ENCODE data around the gene CACHD1.

Gene CACHD1

DNA sequence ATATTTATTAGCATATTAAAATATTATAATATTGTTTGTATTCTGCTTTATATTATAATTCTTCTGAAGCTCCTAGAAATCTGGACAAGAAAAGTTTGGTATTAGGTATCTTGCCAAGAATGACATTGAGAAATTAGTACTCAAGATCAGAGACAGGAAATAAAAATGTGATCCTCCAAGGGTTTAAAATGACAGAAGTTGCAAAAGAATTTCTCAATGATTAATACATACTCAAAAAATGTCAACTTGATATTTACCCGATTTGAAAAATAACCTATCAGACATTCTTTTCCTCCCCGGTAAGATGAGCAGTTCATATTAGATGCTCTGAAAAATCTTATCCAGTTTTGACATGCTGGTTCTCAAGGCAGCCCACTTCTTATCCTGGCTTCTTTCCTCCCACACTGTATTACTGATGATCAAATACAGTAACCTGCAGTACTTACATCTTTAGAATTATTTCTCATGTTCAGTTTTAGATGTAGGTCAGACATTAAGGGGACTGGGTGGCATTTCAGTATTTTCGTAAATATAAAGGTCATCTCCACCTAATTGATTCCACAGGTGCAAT, 55.3 kb downstream of the CACHD1 start:
- no peak overlapping the region for H3K4me2 ChIP-seq (ENCODE audit: low read length)
- no peak overlapping the region for H2BK15ac ChIP-seq (replicated peaks; ENCODE audit: low read depth)
- H3K18ac ChIP-seq (ENCODE audit: low read length): no peak overlapping the region
- H3K79me2 ChIP-seq (ENCODE audit: control insufficient read depth, insufficient read depth, low read length): peaks cover 52% of the 10 kb centered on the region
- H3K23ac ChIP-seq (ENCODE audit: low read length): no peak overlapping the region
- H3K4me3 ChIP-seq (ENCODE audit: low read length): no peak overlapping the region
- no CpG with 5 or more reads among the region's 3 CpGs for WGBS (ENCODE audit: extremely low coverage, insufficient coverage, low lambda C conversion rate)
- H3K79me1 ChIP-seq (ENCODE audit: low read length): peaks cover 14% of the 10 kb centered on the region
- peaks cover 14% of the 10 kb centered on the region for H3K4me1 ChIP-seq (ENCODE audit: control insufficient read depth, low read depth, low read length)
- H3K27ac ChIP-seq (ENCODE audit: low read depth, low read length): no peak overlapping the region
- no peak overlapping the region for H2BK5ac ChIP-seq (ENCODE audit: low read length)
- H3K4ac ChIP-seq (ENCODE audit: low read depth, low read length): no peak overlapping the region
- no peak for DNase-seq
- H3K36me3 ChIP-seq (ENCODE audit: control insufficient read depth, insufficient read depth, low read length): no peaks in the 10 kb centered on the region
- no peaks in the 10 kb centered on the region for H3K27me3 ChIP-seq (ENCODE audit: insufficient read depth, low read length, poor library complexity)
- H2BK120ac ChIP-seq (ENCODE audit: low read depth, low read length): no peak overlapping the region
- no peak overlapping the region for H3K56ac ChIP-seq (ENCODE audit: low read length)
- no peak overlapping the region for H2AK5ac ChIP-seq (ENCODE audit: low read length)
- no peak overlapping the region for H3K9ac ChIP-seq (ENCODE audit: low read length)
- H4K5ac ChIP-seq (ENCODE audit: low read length): no peak overlapping the region
- H4K8ac ChIP-seq (ENCODE audit: low read depth, low read length): no peak overlapping the region

DNA sequence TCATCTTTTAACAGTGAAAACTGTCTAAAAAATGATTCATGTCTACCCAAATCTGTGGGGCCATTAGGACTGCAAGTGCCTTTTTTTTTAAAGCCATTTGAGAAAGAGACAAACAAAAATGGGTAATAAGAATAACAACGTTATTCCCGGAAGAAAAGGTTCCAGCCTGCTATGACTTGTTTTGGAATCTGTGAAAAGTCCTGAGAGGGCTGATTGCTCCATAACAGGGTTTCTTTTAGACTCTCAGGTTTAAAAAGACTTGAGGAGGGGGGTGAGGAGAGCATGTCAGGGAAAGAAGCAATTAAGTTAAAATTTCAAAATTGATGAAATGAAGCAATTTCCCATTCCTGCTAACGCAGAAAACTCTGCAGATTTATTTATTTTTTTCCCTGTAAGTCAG, 56.4 kb downstream of the CACHD1 start:
- Histone ChIP-seq H3K4me2 (ENCODE audit: low read length) (no peak overlapping the region), H3K79me2 (ENCODE audit: control insufficient read depth, insufficient read depth, low read length) (peaks cover 47% of the 10 kb centered on the region), H3K56ac (ENCODE audit: low read length) (no peak overlapping the region), H3K4me3 (ENCODE audit: low read length) (no peak overlapping the region), H3K4me1 (ENCODE audit: control insufficient read depth, low read depth, low read length) (peaks cover 9% of the 10 kb centered on the region), H2BK15ac (replicated peaks; ENCODE audit: low read depth) (no peak overlapping the region), H2BK120ac (ENCODE audit: low read depth, low read length) (no peak overlapping the region), H3K36me3 (ENCODE audit: control insufficient read depth, insufficient read depth, low read length) (no peaks in the 10 kb centered on the region), H3K27ac (ENCODE audit: low read depth, low read length) (no peak overlapping the region), H2BK5ac (ENCODE audit: low read length) (no peak overlapping the region), H3K4ac (ENCODE audit: low read depth, low read length) (no peak overlapping the region), H3K23ac (ENCODE audit: low read length) (no peak overlapping the region), H3K79me1 (ENCODE audit: low read length) (peaks cover 7% of the 10 kb centered on the region), H4K5ac (ENCODE audit: low read length) (no peak overlapping the region), H3K27me3 (ENCODE audit: insufficient read depth, low read length, poor library complexity) (no peaks in the 10 kb centered on the region), H3K18ac (ENCODE audit: low read length) (no peak overlapping the region), H2AK5ac (ENCODE audit: low read length) (no peak overlapping the region), H4K8ac (ENCODE audit: low read depth, low read length) (no peak overlapping the region), H3K9ac (ENCODE audit: low read length) (no peak overlapping the region)
- no CpG with 5 or more reads among the region's 3 CpGs for WGBS (ENCODE audit: extremely low coverage, insufficient coverage, low lambda C conversion rate)
- DNase-seq: no peak

DNA sequence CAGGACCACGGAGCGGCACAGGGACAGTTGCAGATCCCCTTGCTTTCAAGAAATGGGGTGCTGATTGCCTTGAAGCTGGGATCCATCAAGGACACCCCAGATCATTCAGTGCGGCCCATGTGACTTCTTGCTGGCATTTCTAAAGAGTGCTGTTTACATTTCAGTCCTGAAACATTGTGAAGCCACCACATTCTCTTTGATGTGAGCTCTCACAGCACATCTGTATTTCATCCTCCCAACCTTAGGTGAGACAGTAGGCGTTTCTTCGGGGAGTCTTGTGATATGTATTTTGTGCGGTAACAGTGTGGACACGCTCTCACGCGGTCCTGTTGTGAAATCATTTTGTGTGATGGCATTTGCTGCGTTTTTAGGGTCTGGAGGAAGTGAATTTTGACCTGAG, 57.2 kb downstream of the CACHD1 start:
- Histone ChIP-seq H3K56ac (ENCODE audit: low read length) (peak overlapping the region; percentile 58), H3K27ac (ENCODE audit: low read depth, low read length) (no peak overlapping the region)
- DNase-seq: no peak

DNA sequence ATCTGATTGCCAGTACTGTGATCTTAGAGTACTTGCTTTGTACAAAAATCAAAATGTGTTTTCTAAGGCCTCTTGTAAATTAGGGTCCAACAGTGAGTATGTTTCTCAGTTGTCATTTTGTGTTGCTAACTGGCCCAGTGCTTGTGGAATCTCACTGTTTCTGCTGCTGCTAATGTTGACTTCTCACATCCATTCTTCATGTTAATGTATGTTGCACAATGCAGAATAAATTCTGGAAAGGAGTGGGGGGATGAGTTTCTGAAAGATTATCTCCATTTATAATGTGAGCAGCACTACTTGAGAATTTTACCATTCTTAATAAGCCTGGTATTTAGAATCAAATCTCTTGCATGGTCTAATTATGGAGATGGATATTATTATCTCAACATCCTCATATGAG, 57.9 kb downstream of the CACHD1 start:
- no peak overlapping the region for H4K8ac ChIP-seq (ENCODE audit: low read depth, low read length)
- H3K18ac ChIP-seq (ENCODE audit: low read length): no peak overlapping the region
- no peak overlapping the region for H4K5ac ChIP-seq (ENCODE audit: low read length)
- no peak overlapping the region for H3K4me2 ChIP-seq (ENCODE audit: low read length)
- no peak overlapping the region for H2AK5ac ChIP-seq (ENCODE audit: low read length)
- H3K4me3 ChIP-seq (ENCODE audit: low read length): no peak overlapping the region
- no peak for DNase-seq
- H3K79me2 ChIP-seq (ENCODE audit: control insufficient read depth, insufficient read depth, low read length): peaks cover 54% of the 10 kb centered on the region
- H3K9ac ChIP-seq (ENCODE audit: low read length): no peak overlapping the region
- H2BK15ac ChIP-seq (replicated peaks; ENCODE audit: low read depth): no peak overlapping the region
- H3K23ac ChIP-seq (ENCODE audit: low read length): no peak overlapping the region
- no peak overlapping the region for H3K27ac ChIP-seq (ENCODE audit: low read depth, low read length)
- H3K36me3 ChIP-seq (ENCODE audit: control insufficient read depth, insufficient read depth, low read length): no peaks in the 10 kb centered on the region
- H3K4ac ChIP-seq (ENCODE audit: low read depth, low read length): no peak overlapping the region
- no peak overlapping the region for H2BK120ac ChIP-seq (ENCODE audit: low read depth, low read length)
- no peak overlapping the region for H2BK5ac ChIP-seq (ENCODE audit: low read length)
- peaks cover 9% of the 10 kb centered on the region for H3K79me1 ChIP-seq (ENCODE audit: low read length)
- H3K4me1 ChIP-seq (ENCODE audit: control insufficient read depth, low read depth, low read length): peaks cover 8% of the 10 kb centered on the region
- no peaks in the 10 kb centered on the region for H3K27me3 ChIP-seq (ENCODE audit: insufficient read depth, low read length, poor library complexity)
- H3K56ac ChIP-seq (ENCODE audit: low read length): no peak overlapping the region

More for the DNA sequence above, 57.2 kb downstream of the CACHD1 start:
- Histone ChIP-seq H2BK5ac (ENCODE audit: low read length) (no peak overlapping the region), H3K18ac (ENCODE audit: low read length) (no peak overlapping the region), H3K4me3 (ENCODE audit: low read length) (no peak overlapping the region), H3K9ac (ENCODE audit: low read length) (no peak overlapping the region), H2BK120ac (ENCODE audit: low read depth, low read length) (no peak overlapping the region), H3K4me2 (ENCODE audit: low read length) (no peak overlapping the region), H3K23ac (ENCODE audit: low read length) (no peak overlapping the region), H3K27me3 (ENCODE audit: insufficient read depth, low read length, poor library complexity) (no peaks in the 10 kb centered on the region), H3K4me1 (ENCODE audit: control insufficient read depth, low read depth, low read length) (peaks cover 9% of the 10 kb centered on the region), H3K36me3 (ENCODE audit: control insufficient read depth, insufficient read depth, low read length) (no peaks in the 10 kb centered on the region), H2AK5ac (ENCODE audit: low read length) (no peak overlapping the region), H4K5ac (ENCODE audit: low read length) (no peak overlapping the region), H3K4ac (ENCODE audit: low read depth, low read length) (no peak overlapping the region), H3K79me1 (ENCODE audit: low read length) (peaks cover 7% of the 10 kb centered on the region), H4K8ac (ENCODE audit: low read depth, low read length) (no peak overlapping the region), H3K79me2 (ENCODE audit: control insufficient read depth, insufficient read depth, low read length) (peaks cover 49% of the 10 kb centered on the region), H2BK15ac (replicated peaks; ENCODE audit: low read depth) (no peak overlapping the region)
- no CpG with 5 or more reads among the region's 10 CpGs for WGBS (ENCODE audit: extremely low coverage, insufficient coverage, low lambda C conversion rate)

DNA sequence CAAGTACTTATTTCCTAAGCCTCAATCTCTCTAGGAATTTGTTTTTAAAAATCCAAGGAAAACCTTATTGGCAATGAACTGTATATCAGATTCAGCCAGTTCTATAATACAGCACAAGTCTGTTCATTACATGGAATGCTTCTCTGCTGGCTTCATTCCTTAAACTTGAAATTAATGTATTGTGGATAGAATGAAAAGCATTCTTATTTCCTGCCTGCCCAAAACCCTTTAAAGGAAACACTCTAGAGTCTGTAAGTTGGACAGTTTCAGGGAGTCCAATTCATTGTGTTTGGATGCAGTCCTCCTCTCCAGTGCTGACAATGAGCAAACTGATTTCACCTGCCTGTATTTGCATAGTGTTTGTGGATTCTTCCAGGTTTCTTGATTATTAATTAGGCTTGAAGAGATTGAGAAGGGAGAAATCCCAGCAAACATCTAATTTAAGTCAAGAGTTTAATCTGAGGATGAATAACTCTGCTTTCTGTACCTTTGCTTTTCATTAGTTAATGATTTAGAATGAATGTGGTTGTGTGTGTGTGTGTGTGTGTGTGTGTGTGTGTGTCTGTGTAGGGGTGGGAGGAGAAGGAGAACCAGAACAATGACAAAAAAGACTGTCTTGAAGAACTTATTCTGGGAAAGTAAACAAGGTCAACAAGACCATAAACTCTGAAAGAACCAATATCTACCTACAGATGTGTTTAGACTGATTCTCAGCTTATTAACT, 61.2 kb downstream of the CACHD1 start:
- Histone ChIP-seq H3K4me1 (ENCODE audit: control insufficient read depth, low read depth, low read length) (peaks cover 5% of the 10 kb centered on the region), H3K4me3 (ENCODE audit: low read length) (no peak overlapping the region), H4K5ac (ENCODE audit: low read length) (no peak overlapping the region), H2BK15ac (replicated peaks; ENCODE audit: low read depth) (no peak overlapping the region), H3K9ac (ENCODE audit: low read length) (no peak overlapping the region), H3K4me2 (ENCODE audit: low read length) (no peak overlapping the region), H2AK5ac (ENCODE audit: low read length) (no peak overlapping the region), H3K23ac (ENCODE audit: low read length) (no peak overlapping the region), H3K18ac (ENCODE audit: low read length) (no peak overlapping the region), H3K27ac (ENCODE audit: low read depth, low read length) (no peak overlapping the region), H3K36me3 (ENCODE audit: control insufficient read depth, insufficient read depth, low read length) (no peaks in the 10 kb centered on the region), H3K56ac (ENCODE audit: low read length) (no peak overlapping the region), H3K79me1 (ENCODE audit: low read length) (peaks cover 14% of the 10 kb centered on the region), H3K4ac (ENCODE audit: low read depth, low read length) (no peak overlapping the region), H4K8ac (ENCODE audit: low read depth, low read length) (no peak overlapping the region), H2BK120ac (ENCODE audit: low read depth, low read length) (no peak overlapping the region), H3K27me3 (ENCODE audit: insufficient read depth, low read length, poor library complexity) (no peaks in the 10 kb centered on the region), H3K79me2 (ENCODE audit: control insufficient read depth, insufficient read depth, low read length) (peaks cover 56% of the 10 kb centered on the region), H2BK5ac (ENCODE audit: low read length) (no peak overlapping the region)
- no peak for DNase-seq

DNA sequence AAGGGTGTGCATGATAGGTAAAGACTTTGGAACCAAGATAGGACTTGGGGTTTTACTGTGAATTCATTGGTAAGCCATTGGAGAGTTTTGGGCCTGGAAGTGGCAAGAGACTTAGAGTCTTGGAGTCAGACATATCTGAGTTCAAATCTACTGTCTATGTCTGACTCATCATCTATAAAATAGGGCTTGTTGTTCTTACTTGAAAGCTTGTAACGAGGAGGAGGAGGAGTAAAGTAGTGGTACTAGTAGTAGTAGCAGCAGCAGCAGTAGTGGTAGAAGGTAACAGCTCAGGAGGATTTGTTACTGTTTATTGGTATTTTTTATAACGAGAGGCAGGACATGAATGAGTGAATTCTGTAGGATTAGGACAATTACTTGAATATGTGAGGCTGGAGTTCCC, 62.7 kb downstream of the CACHD1 start:
- no peak overlapping the region for H2BK120ac ChIP-seq (ENCODE audit: low read depth, low read length)
- no peak overlapping the region for H3K4me2 ChIP-seq (ENCODE audit: low read length)
- DNase-seq: no peak
- no peak overlapping the region for H3K56ac ChIP-seq (ENCODE audit: low read length)
- no peak overlapping the region for H3K27ac ChIP-seq (ENCODE audit: low read depth, low read length)
- no peak overlapping the region for H3K4me3 ChIP-seq (ENCODE audit: low read length)
- H3K79me1 ChIP-seq (ENCODE audit: low read length): peaks cover 15% of the 10 kb centered on the region
- H2BK15ac ChIP-seq (replicated peaks; ENCODE audit: low read depth): no peak overlapping the region
- H3K9ac ChIP-seq (ENCODE audit: low read length): no peak overlapping the region
- no peak overlapping the region for H4K5ac ChIP-seq (ENCODE audit: low read length)
- no peaks in the 10 kb centered on the region for H3K27me3 ChIP-seq (ENCODE audit: insufficient read depth, low read length, poor library complexity)
- H2BK5ac ChIP-seq (ENCODE audit: low read length): no peak overlapping the region
- no peak overlapping the region for H4K8ac ChIP-seq (ENCODE audit: low read depth, low read length)
- peak overlapping the region; percentile 51 for H3K23ac ChIP-seq (ENCODE audit: low read length)
- H2AK5ac ChIP-seq (ENCODE audit: low read length): no peak overlapping the region
- no CpG with 5 or more reads among the region's 2 CpGs for WGBS (ENCODE audit: extremely low coverage, insufficient coverage, low lambda C conversion rate)
- peaks cover 52% of the 10 kb centered on the region for H3K79me2 ChIP-seq (ENCODE audit: control insufficient read depth, insufficient read depth, low read length)
- no peak overlapping the region for H3K18ac ChIP-seq (ENCODE audit: low read length)
- no peaks in the 10 kb centered on the region for H3K36me3 ChIP-seq (ENCODE audit: control insufficient read depth, insufficient read depth, low read length)
- H3K4me1 ChIP-seq (ENCODE audit: control insufficient read depth, low read depth, low read length): peaks cover 11% of the 10 kb centered on the region
- H3K4ac ChIP-seq (ENCODE audit: low read depth, low read length): no peak overlapping the region
